Mesenchymal stem cell (in vitro differentiated cells and primary cell): ENCODE results near the gene H1-8.

Experiments used
- DNase-seq: peaks from one replicate; pipeline ENCODE4 v3.0.0-alpha.2; 2013
- H2AFZ ChIP-seq: one replicate; pipeline ENCODE4 v1.6.1; 2013; ENCODE audit warnings: low read depth, mild to moderate bottlenecking, control low read depth, inconsistent platforms, low read length, moderate library complexity
- H2AK5ac ChIP-seq: 2 replicates; pipeline ENCODE4 v1.6.1; 2013; ENCODE audit warnings: low read length, moderate library complexity, mild to moderate bottlenecking, inconsistent platforms; ENCODE audit not compliant: severe bottlenecking
- H2BK120ac ChIP-seq: one replicate; pipeline ENCODE4 v1.6.1; 2013; ENCODE audit warnings: low read depth, mild to moderate bottlenecking, inconsistent platforms, low read length, moderate library complexity
- H2BK12ac ChIP-seq, 2 experiments: one replicate each; pipeline ENCODE4 v1.6.1; 2013; ENCODE audit warnings: inconsistent platforms in 2 of 2, low read length in 2 of 2, mild to moderate bottlenecking in 2 of 2, moderate library complexity in 2 of 2, control low read depth in 1 of 2
- H2BK15ac ChIP-seq: one replicate; pipeline ENCODE4 v1.6.1; 2013; ENCODE audit warnings: mild to moderate bottlenecking, low read depth, inconsistent platforms; ENCODE audit not compliant: poor library complexity, severe bottlenecking
- H2BK5ac ChIP-seq: 2 replicates; pipeline ENCODE4 v1.6.1; 2013; ENCODE audit warnings: low read depth, mild to moderate bottlenecking, low read length, control low read depth, inconsistent platforms; ENCODE audit not compliant: poor library complexity, severe bottlenecking
- H3K14ac ChIP-seq, 2 experiments: one replicate each; pipeline ENCODE4 v1.6.1; 2013; ENCODE audit warnings: inconsistent platforms in 2 of 2, low read length in 2 of 2, control low read depth in 1 of 2, mild to moderate bottlenecking in 1 of 2, moderate library complexity in 1 of 2
- H3K18ac ChIP-seq, 2 experiments: one replicate each; pipeline ENCODE4 v1.6.1; 2013; ENCODE audit warnings: inconsistent platforms in 2 of 2, low read length in 2 of 2, control low read depth in 1 of 2, low read depth in 1 of 2, mild to moderate bottlenecking in 1 of 2
- H3K23ac ChIP-seq, 2 experiments: one replicate each; pipeline ENCODE4 v1.6.1; 2013; ENCODE audit warnings: inconsistent platforms in 2 of 2, low read length in 2 of 2, mild to moderate bottlenecking in 2 of 2, moderate library complexity in 2 of 2, control low read depth in 1 of 2
- H3K27ac ChIP-seq: 2 replicates; pipeline ENCODE4 v1.5.1; 2013; ENCODE audit warnings: mild to moderate bottlenecking, moderate library complexity, low read length, control low read depth, inconsistent platforms; ENCODE audit not compliant: poor library complexity, severe bottlenecking
- H3K27me3 ChIP-seq, 2 experiments: 2 replicates each; pipeline versions ENCODE4 v1.6.1 to v1.7.0; 2013; ENCODE audit warnings: low read length in 2 of 2, mild to moderate bottlenecking in 2 of 2, moderate library complexity in 2 of 2, control low read depth in 1 of 2, inconsistent platforms in 1 of 2; ENCODE audit not compliant: control insufficient read depth in 1 of 2, insufficient read depth in 1 of 2
- H3K36me3 ChIP-seq, 2 experiments: 2 replicates each; pipeline versions ENCODE4 v1.6.1 to v1.7.0; 2013; ENCODE audit warnings: low read length in 2 of 2, control low read depth in 1 of 2, inconsistent platforms in 1 of 2, low read depth in 1 of 2, mild to moderate bottlenecking in 1 of 2; ENCODE audit not compliant: insufficient read depth in 2 of 2, control insufficient read depth in 1 of 2
- H3K4ac ChIP-seq, 2 experiments: one replicate each; pipeline ENCODE4 v1.6.1; 2013; ENCODE audit warnings: inconsistent platforms in 2 of 2, low read length in 2 of 2, mild to moderate bottlenecking in 2 of 2, moderate library complexity in 2 of 2, control low read depth in 1 of 2, low read depth in 1 of 2
- H3K4me1 ChIP-seq: 2 replicates; pipeline ENCODE4 v1.6.1; 2013; ENCODE audit warnings: low read depth, low read length, control low read depth; ENCODE audit not compliant: control insufficient read depth, insufficient read depth
- H3K4me2 ChIP-seq: 2 replicates; pipeline ENCODE4 v1.6.1; 2013; ENCODE audit warnings: low read length, mild to moderate bottlenecking, inconsistent platforms; ENCODE audit not compliant: poor library complexity, severe bottlenecking
- H3K4me3 ChIP-seq, 2 experiments: 2 replicates each; pipeline versions ENCODE4 v1.5.1 to v1.7.0; 2013; ENCODE audit warnings: low read length in 2 of 2, mild to moderate bottlenecking in 2 of 2, control low read depth in 1 of 2, low read depth in 1 of 2; ENCODE audit not compliant: insufficient read depth in 1 of 2
- H3K79me1 ChIP-seq: replicated peaks from 2 replicates; pipeline ENCODE4 v1.6.1; 2013; ENCODE audit warnings: mild to moderate bottlenecking, control low read depth, low read length, inconsistent platforms; ENCODE audit not compliant: poor library complexity, severe bottlenecking
- H3K9ac ChIP-seq: 2 replicates; pipeline ENCODE4 v1.7.0; 2013; ENCODE audit warnings: mild to moderate bottlenecking, low read length, moderate library complexity
- H3K9me3 ChIP-seq: 2 replicates; pipeline ENCODE4 v1.7.0; 2013; ENCODE audit warnings: mild to moderate bottlenecking, low read length; ENCODE audit not compliant: control insufficient read depth
- H4K8ac ChIP-seq: one replicate; pipeline ENCODE4 v1.6.1; 2013; ENCODE audit warnings: inconsistent platforms, mild to moderate bottlenecking, low read length, moderate library complexity
- H4K91ac ChIP-seq: one replicate; pipeline ENCODE4 v1.6.1; 2013; ENCODE audit warnings: mild to moderate bottlenecking, low read length, inconsistent platforms
- WGBS: methylation state at CpG from one replicate; pipeline ENCODE4 v1.1.7; 2013; ENCODE audit warnings: mixed read lengths; 5-methylcytosine and 5-hydroxymethylcytosine counted together

Gene H1-8

GRCh38 chr3:129560911-129561594 lies 18.1 kb downstream of the H1-8 start:
- peak overlapping the region; percentile 14 for H2AK5ac ChIP-seq
- peak overlapping the region; percentile 79 for H3K27ac ChIP-seq
- DNase-seq, result peak; percentile 89
- H2BK5ac ChIP-seq, result peak overlapping the region; percentile 37
- H3K9me3 ChIP-seq, result no peaks in the 10 kb centered on the region
- H2BK12ac ChIP-seq, result peak overlapping the region; percentile 76 to 80
- peaks cover 61% of the 10 kb centered on the region for H3K4me1 ChIP-seq
- H4K8ac ChIP-seq, result peak overlapping the region; percentile 30
- H3K79me1 ChIP-seq, result peaks cover 6% of the 10 kb centered on the region
- peak overlapping the region in 1 of 2 experiments; percentile 80 for H3K14ac ChIP-seq
- peak overlapping the region; percentile 71 for H3K9ac ChIP-seq
- no peak overlapping the region for H3K23ac ChIP-seq
- peak overlapping the region; percentile 46 for H2BK120ac ChIP-seq
- H3K36me3 ChIP-seq, result peaks cover 68 to 85% of the 10 kb centered on the region in 2 experiments
- H2BK15ac ChIP-seq, result no peak overlapping the region
- peak overlapping the region; percentile 79 to 89 for H3K18ac ChIP-seq
- H4K91ac ChIP-seq, result peak overlapping the region; percentile 94
- no peak overlapping the region for H2AFZ ChIP-seq
- WGBS, result 27% methylated on average over 18 of the region's 18 CpGs
- H3K4me3 ChIP-seq, result peak overlapping the region in 1 of 2 experiments; percentile 50
- H3K27me3 ChIP-seq, result no peaks in the 10 kb centered on the region
- peak overlapping the region; percentile 29 for H3K4me2 ChIP-seq
- peak overlapping the region; percentile 51 to 64 for H3K4ac ChIP-seq

- Histone ChIP-seq H4K8ac (peak overlapping the region; percentile 66), H2AK5ac (peak overlapping the region; percentile 78), H2BK15ac (no peak overlapping the region), H3K4me2 (no peak overlapping the region), H3K9ac (peak overlapping the region; percentile 71), H3K9me3 (no peaks in the 10 kb centered on the region), H3K18ac (peak overlapping the region; percentile 74 to 84), H3K36me3 (peaks cover 68 to 85% of the 10 kb centered on the region in 2 experiments), H2BK120ac (peak overlapping the region; percentile 90), H2BK5ac (no peak overlapping the region), H3K14ac (peak overlapping the region; percentile 12 to 80), H3K4me1 (peaks cover 55% of the 10 kb centered on the region), H3K27ac (peak overlapping the region; percentile 79), H3K4me3 (no peak overlapping the region), H3K79me1 (peaks cover 3% of the 10 kb centered on the region), H3K4ac (peak overlapping the region; percentile 82 to 88), H2BK12ac (peak overlapping the region; percentile 49 to 90), H3K23ac (no peak overlapping the region), H4K91ac (peak overlapping the region; percentile 91), H3K27me3 (no peaks in the 10 kb centered on the region), H2AFZ (no peak overlapping the region)
- DNase-seq, result no peak
- 87% methylated on average over 16 of the region's 18 CpGs for WGBS
Observed at GRCh38 chr3:129561619-129562248, 18.8 kb downstream of the H1-8 start.

DNA sequence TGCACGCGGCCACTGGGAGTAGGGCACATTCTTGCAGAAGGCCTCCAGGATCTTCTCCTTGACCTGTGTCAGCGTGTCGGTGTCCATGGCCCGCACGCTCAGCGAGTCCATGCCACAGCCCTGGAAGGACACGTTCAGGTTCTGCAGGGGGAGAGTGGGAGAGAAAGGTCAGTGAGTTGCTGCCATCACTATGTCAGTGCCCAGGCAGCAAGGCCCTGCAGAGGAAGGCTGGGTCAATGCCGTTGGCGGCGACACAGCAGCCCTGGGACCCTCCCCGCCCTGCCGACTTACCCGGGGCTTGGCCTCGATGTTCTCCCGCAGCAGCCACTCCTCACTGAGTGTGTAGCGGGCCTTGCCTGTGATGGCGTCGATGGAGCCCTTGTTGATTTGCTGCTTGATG lies 19.8 kb downstream of the H1-8 start:
- peak overlapping the region in 1 of 2 experiments; percentile 58 for H3K14ac ChIP-seq
- no peak overlapping the region for H2AK5ac ChIP-seq
- no peak overlapping the region for H3K27ac ChIP-seq
- peaks cover 71 to 85% of the 10 kb centered on the region in 2 experiments for H3K36me3 ChIP-seq
- H3K4me3 ChIP-seq, result no peak overlapping the region
- H4K8ac ChIP-seq, result peak overlapping the region; percentile 13
- peak overlapping the region in 1 of 2 experiments; percentile 41 for H3K18ac ChIP-seq
- no peak overlapping the region for H2BK15ac ChIP-seq
- H3K9me3 ChIP-seq, result no peaks in the 10 kb centered on the region
- peak overlapping the region; percentile 57 for H4K91ac ChIP-seq
- H2BK120ac ChIP-seq, result no peak overlapping the region
- H3K27me3 ChIP-seq, result no peaks in the 10 kb centered on the region
- peaks cover 3% of the 10 kb centered on the region for H3K79me1 ChIP-seq
- DNase-seq, result no peak
- no peak overlapping the region for H3K9ac ChIP-seq
- no peak overlapping the region for H3K4ac ChIP-seq
- no peak overlapping the region for H2AFZ ChIP-seq
- H3K23ac ChIP-seq, result no peak overlapping the region
- no peak overlapping the region for H3K4me2 ChIP-seq
- 94% methylated on average over 19 of the region's 19 CpGs for WGBS
- H2BK5ac ChIP-seq, result no peak overlapping the region
- H2BK12ac ChIP-seq, result peak overlapping the region in 1 of 2 experiments; percentile 47
- H3K4me1 ChIP-seq, result peaks cover 50% of the 10 kb centered on the region

DNA sequence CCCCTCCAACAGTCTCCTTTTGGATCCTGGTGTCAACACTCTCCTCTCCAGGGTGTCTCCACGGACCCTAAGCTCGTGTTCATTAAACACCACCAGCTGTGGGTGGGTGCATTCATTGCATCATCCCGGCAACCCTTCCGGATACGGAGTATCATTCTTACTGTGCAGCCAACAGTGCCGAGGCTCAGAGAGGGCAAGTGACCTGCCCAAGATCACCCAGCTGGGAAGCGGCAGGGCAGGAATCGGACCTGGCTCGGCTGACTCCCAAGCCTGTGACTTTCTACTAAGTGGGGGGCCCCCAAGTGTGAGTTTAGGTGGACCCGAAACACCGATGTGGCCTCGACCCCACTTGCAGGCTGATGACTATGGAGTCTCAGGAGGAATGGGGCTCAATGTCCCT lies 20.4 kb downstream of the H1-8 start:
- no peak overlapping the region for H3K23ac ChIP-seq
- H3K18ac ChIP-seq, result no peak overlapping the region
- no peaks in the 10 kb centered on the region for H3K9me3 ChIP-seq
- peaks cover 66 to 80% of the 10 kb centered on the region in 2 experiments for H3K36me3 ChIP-seq
- no peak overlapping the region for H3K27ac ChIP-seq
- no peak overlapping the region for H4K8ac ChIP-seq
- H3K4me1 ChIP-seq, result peaks cover 44% of the 10 kb centered on the region
- no peak overlapping the region for H2AK5ac ChIP-seq
- no peaks in the 10 kb centered on the region for H3K27me3 ChIP-seq
- WGBS, result 98% methylated on average over 12 of the region's 12 CpGs
- no peak overlapping the region for H3K14ac ChIP-seq
- H3K4me2 ChIP-seq, result no peak overlapping the region
- H2BK12ac ChIP-seq, result no peak overlapping the region
- no peak overlapping the region for H4K91ac ChIP-seq
- no peak overlapping the region for H3K4ac ChIP-seq
- no peak overlapping the region for H2BK5ac ChIP-seq
- no peak for DNase-seq
- H3K4me3 ChIP-seq, result peak overlapping the region in 1 of 2 experiments; percentile 18
- H2BK15ac ChIP-seq, result no peak overlapping the region
- no peak overlapping the region for H2BK120ac ChIP-seq
- peaks cover 3% of the 10 kb centered on the region for H3K79me1 ChIP-seq
- H2AFZ ChIP-seq, result no peak overlapping the region
- peak overlapping the region; percentile 59 for H3K9ac ChIP-seq
